ENCODE measurements around the gene TBL1XR1.

The TBL1XR1 gene

DNA sequence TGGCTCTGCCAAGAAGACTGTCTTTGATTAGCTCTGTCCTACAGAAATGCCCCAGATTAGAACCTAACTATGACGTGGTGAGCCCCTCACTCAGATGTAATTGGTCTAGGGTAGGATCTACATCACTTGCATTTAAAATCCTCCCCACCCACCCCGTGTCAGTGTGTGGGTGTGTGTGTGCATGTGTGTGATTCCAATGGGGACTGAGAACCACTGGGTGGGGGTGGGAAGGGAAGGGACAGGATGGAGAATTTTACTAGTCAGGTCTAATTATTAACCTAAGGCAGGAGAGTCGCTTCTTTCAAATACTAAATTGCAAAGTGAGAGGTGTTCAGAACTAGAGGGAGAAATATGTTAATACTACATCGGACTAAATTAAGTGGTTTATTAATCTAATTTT lies 91.7 kb downstream of the TBL1XR1 start:
- no peak overlapping the region for H3K27ac ChIP-seq (ENCODE audit: insufficient read depth, low read length, poor library complexity, severe bottlenecking)
- no peak for DNase-seq

DNA sequence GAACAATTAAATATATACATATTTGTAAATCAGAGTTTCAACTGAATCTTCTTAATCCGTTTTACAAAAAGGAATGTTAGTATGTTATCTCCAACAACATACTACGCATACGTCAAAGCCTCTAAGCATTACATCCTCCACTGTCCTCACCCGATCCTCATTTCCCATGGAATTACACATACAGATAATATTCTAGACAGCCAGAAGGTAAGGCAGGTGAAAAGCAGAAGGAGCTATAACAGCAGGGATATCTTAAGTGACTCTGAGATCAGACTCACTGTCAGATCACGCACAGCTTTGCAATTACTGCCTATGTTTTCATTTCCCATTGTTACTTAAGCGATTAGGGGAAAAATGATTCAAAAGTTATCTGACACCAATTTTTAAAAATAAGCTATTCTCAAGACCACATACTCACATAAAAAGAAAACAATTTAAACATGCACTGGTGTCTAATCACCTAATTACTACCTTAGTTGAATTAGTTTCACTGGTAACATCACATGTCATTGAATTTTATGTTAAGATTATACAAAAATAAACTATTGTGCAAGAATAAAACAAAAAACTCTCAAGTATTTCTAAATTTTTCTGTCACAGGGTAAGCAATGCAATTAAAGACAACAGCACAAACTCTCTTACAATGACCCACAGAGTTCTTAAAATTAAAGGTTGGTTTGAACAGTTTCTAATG lies 92.8 kb downstream of the TBL1XR1 start:
- no peak for DNase-seq
- H3K27ac ChIP-seq (ENCODE audit: insufficient read depth, low read length, poor library complexity, severe bottlenecking), result no peak overlapping the region
- no peaks in the 10 kb centered on the region for H3K9me3 ChIP-seq (ENCODE audit: control insufficient read depth, low read length)
- H3K36me3 ChIP-seq (ENCODE audit: control insufficient read depth, insufficient read depth, low read length), result peaks cover 2% of the 10 kb centered on the region
- peaks cover 4% of the 10 kb centered on the region for H3K4me1 ChIP-seq (ENCODE audit: control insufficient read depth, insufficient read depth, low read length, poor library complexity, severe bottlenecking)
- no peaks in the 10 kb centered on the region for H3K27me3 ChIP-seq (replicated peaks; ENCODE audit: control insufficient read depth, insufficient read depth, low read length, poor library complexity, severe bottlenecking)
- H3K4me3 ChIP-seq (ENCODE audit: insufficient read depth, low read depth, low read length, poor library complexity, severe bottlenecking), result no peak overlapping the region

More for the DNA sequence above, 91.7 kb downstream of the TBL1XR1 start:
- H3K4me1 ChIP-seq (ENCODE audit: control insufficient read depth, insufficient read depth, low read length, poor library complexity, severe bottlenecking), result peaks cover 6% of the 10 kb centered on the region
- H3K27me3 ChIP-seq (replicated peaks; ENCODE audit: control insufficient read depth, insufficient read depth, low read length, poor library complexity, severe bottlenecking), result no peaks in the 10 kb centered on the region
- no peaks in the 10 kb centered on the region for H3K9me3 ChIP-seq (ENCODE audit: control insufficient read depth, low read length)
- no peaks in the 10 kb centered on the region for H3K36me3 ChIP-seq (ENCODE audit: control insufficient read depth, insufficient read depth, low read length)
- H3K4me3 ChIP-seq (ENCODE audit: insufficient read depth, low read depth, low read length, poor library complexity, severe bottlenecking), result no peak overlapping the region

DNA sequence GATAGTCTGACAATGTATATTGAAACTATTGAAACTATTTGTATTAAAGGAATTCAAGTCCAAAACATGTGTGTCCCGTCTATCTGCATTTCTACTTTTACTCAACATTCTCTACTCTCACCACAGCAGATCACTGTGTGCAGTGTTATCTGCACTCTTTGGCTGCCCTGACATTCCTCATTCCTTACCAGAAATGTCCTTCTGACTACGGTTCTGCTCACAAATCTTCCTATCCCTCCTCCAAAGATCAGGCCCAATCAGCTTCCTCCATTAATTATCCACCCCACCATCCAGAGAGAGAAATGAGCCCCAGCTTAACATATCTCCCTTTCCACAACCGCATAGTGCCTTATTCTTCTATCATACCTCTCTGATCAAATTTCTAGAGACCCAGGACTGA lies 94.7 kb downstream of the TBL1XR1 start:
- DNase-seq, result no peak
- peaks cover 3% of the 10 kb centered on the region for H3K36me3 ChIP-seq (ENCODE audit: control insufficient read depth, insufficient read depth, low read length)
- no peaks in the 10 kb centered on the region for H3K27me3 ChIP-seq (replicated peaks; ENCODE audit: control insufficient read depth, insufficient read depth, low read length, poor library complexity, severe bottlenecking)
- H3K27ac ChIP-seq (ENCODE audit: insufficient read depth, low read length, poor library complexity, severe bottlenecking), result no peak overlapping the region
- no peaks in the 10 kb centered on the region for H3K9me3 ChIP-seq (ENCODE audit: control insufficient read depth, low read length)
- no peak overlapping the region for H3K4me3 ChIP-seq (ENCODE audit: insufficient read depth, low read depth, low read length, poor library complexity, severe bottlenecking)
- peaks cover 4% of the 10 kb centered on the region for H3K4me1 ChIP-seq (ENCODE audit: control insufficient read depth, insufficient read depth, low read length, poor library complexity, severe bottlenecking)

DNA sequence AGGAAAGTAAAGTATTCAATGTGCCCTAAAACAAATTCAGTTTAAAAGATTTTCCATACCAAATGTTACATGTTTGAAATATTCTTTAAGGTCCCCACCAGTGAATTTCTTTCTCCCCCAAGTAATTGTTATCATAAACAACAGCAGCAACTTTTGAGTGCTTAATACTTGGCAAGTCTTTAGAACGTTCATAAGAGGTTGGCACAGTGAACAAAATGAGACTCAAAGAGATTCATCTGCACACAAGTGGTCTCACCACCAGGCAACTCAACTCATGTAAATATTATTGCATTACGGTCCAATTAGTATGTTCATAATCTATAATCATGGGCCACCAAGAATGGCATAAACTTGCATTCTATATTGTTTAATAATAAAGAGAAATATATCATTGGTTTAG lies 98.7 kb downstream of the TBL1XR1 start:
- Histone ChIP-seq H3K4me3 (ENCODE audit: insufficient read depth, low read depth, low read length, poor library complexity, severe bottlenecking) (no peak overlapping the region), H3K27ac (ENCODE audit: insufficient read depth, low read length, poor library complexity, severe bottlenecking) (no peak overlapping the region), H3K4me1 (ENCODE audit: control insufficient read depth, insufficient read depth, low read length, poor library complexity, severe bottlenecking) (no peaks in the 10 kb centered on the region), H3K36me3 (ENCODE audit: control insufficient read depth, insufficient read depth, low read length) (peaks cover 7% of the 10 kb centered on the region), H3K9me3 (ENCODE audit: control insufficient read depth, low read length) (no peaks in the 10 kb centered on the region), H3K27me3 (replicated peaks; ENCODE audit: control insufficient read depth, insufficient read depth, low read length, poor library complexity, severe bottlenecking) (no peaks in the 10 kb centered on the region)
- DNase-seq, result no peak

DNA sequence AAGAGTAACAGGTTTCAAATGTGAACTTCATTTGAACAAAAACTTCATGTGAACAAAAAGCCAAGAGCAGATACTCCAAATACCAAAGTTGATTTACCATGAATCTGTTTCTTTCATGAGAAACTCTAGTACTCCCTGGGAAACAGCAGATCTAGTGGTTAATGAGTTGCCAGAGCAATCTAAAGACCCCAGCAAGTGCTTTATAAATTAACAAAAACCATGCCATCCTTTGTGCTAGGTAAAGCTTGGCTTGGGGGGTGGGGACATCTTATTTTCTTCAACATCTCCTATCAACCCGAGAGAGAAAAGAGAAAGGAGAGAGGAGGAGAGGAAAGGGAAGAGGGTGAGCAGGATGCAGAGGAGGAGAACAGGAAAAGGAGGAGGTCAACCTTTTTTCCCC lies 100.7 kb downstream of the TBL1XR1 start:
- H3K9me3 ChIP-seq (ENCODE audit: control insufficient read depth, low read length), result no peaks in the 10 kb centered on the region

DNA sequence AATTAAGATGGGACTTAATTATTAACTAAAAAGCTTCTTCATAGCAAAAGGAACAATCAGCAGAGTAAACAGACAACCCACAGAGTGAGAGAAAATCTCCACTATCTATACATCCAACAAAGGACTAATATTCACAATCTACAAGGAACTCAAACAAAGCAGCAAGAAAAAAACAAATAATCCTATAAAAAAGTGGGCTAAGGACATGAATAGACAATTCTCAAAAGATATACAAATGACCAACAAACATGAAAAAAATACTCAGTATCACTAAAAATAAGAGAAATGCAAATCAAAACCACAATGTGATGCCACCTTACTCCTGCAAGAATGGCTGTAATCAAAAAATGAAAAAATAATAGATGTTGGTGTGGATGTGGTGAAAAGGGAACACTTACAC lies 103.3 kb downstream of the TBL1XR1 start:
- no peak overlapping the region for H3K27ac ChIP-seq (ENCODE audit: insufficient read depth, low read length, poor library complexity, severe bottlenecking)
- H3K9me3 ChIP-seq (ENCODE audit: control insufficient read depth, low read length), result no peaks in the 10 kb centered on the region

More for the DNA sequence above, 100.7 kb downstream of the TBL1XR1 start:
- Histone ChIP-seq H3K27ac (ENCODE audit: insufficient read depth, low read length, poor library complexity, severe bottlenecking) (no peak overlapping the region), H3K4me1 (ENCODE audit: control insufficient read depth, insufficient read depth, low read length, poor library complexity, severe bottlenecking) (no peaks in the 10 kb centered on the region), H3K27me3 (replicated peaks; ENCODE audit: control insufficient read depth, insufficient read depth, low read length, poor library complexity, severe bottlenecking) (no peaks in the 10 kb centered on the region), H3K4me3 (ENCODE audit: insufficient read depth, low read depth, low read length, poor library complexity, severe bottlenecking) (no peak overlapping the region), H3K36me3 (ENCODE audit: control insufficient read depth, insufficient read depth, low read length) (peaks cover 7% of the 10 kb centered on the region)
- DNase-seq, result no peak

DNA sequence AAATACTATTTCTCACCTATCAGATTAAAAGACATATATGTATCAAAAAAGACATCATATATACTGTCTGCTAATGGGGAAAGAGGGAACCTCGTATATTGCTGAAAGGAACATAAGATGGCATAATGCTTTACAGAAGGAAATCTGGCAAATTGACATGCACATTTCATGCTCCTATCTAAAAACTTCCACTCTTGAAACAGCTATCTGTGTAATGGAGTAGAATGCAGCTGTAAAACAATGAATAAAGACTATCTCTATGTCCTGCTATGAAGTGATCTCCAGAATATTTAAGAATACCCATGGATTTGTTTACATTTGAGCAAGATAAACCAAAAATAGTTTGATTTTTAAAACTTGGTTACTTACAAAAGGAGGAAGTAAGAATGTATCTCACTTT lies 107.4 kb downstream of the TBL1XR1 start:
- H3K27ac ChIP-seq (ENCODE audit: insufficient read depth, low read length, poor library complexity, severe bottlenecking), result no peak overlapping the region
- DNase-seq, result no peak

More for the DNA sequence above, 103.3 kb downstream of the TBL1XR1 start:
- Histone ChIP-seq H3K36me3 (ENCODE audit: control insufficient read depth, insufficient read depth, low read length) (peaks cover 5% of the 10 kb centered on the region), H3K4me3 (ENCODE audit: insufficient read depth, low read depth, low read length, poor library complexity, severe bottlenecking) (no peak overlapping the region), H3K27me3 (replicated peaks; ENCODE audit: control insufficient read depth, insufficient read depth, low read length, poor library complexity, severe bottlenecking) (no peaks in the 10 kb centered on the region), H3K4me1 (ENCODE audit: control insufficient read depth, insufficient read depth, low read length, poor library complexity, severe bottlenecking) (no peaks in the 10 kb centered on the region)
- DNase-seq, result no peak

DNA sequence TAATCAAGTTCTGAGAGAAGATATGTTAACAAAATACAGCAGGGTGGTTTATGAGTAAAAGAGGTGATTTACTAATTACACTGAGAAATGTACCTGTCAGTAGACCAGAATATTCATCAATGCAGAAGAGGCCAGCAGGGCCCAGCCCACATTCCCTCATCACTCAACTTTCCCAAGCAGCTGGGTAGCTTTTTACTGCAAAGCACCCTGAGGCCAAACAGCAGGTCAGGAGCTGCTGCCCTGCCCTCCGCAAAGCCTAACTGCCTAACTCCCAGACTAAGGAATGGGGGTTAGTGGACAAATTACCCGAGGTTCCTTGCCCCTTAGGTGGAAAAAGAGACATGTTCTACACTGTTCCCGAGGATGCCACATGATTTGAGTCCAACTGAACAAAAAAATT lies 108.2 kb downstream of the TBL1XR1 start:
- no peak overlapping the region for H3K27ac ChIP-seq (ENCODE audit: insufficient read depth, low read length, poor library complexity, severe bottlenecking)
- H3K27me3 ChIP-seq (replicated peaks; ENCODE audit: control insufficient read depth, insufficient read depth, low read length, poor library complexity, severe bottlenecking), result no peaks in the 10 kb centered on the region
- H3K9me3 ChIP-seq (ENCODE audit: control insufficient read depth, low read length), result no peaks in the 10 kb centered on the region
- H3K36me3 ChIP-seq (ENCODE audit: control insufficient read depth, insufficient read depth, low read length), result peaks cover under 1% of the 10 kb centered on the region
- DNase-seq, result no peak
- no peaks in the 10 kb centered on the region for H3K4me1 ChIP-seq (ENCODE audit: control insufficient read depth, insufficient read depth, low read length, poor library complexity, severe bottlenecking)
- H3K4me3 ChIP-seq (ENCODE audit: insufficient read depth, low read depth, low read length, poor library complexity, severe bottlenecking), result no peak overlapping the region

More for the DNA sequence above, 107.4 kb downstream of the TBL1XR1 start:
- Histone ChIP-seq H3K36me3 (ENCODE audit: control insufficient read depth, insufficient read depth, low read length) (peaks cover 5% of the 10 kb centered on the region), H3K27me3 (replicated peaks; ENCODE audit: control insufficient read depth, insufficient read depth, low read length, poor library complexity, severe bottlenecking) (no peaks in the 10 kb centered on the region), H3K9me3 (ENCODE audit: control insufficient read depth, low read length) (no peaks in the 10 kb centered on the region), H3K4me1 (ENCODE audit: control insufficient read depth, insufficient read depth, low read length, poor library complexity, severe bottlenecking) (no peaks in the 10 kb centered on the region), H3K4me3 (ENCODE audit: insufficient read depth, low read depth, low read length, poor library complexity, severe bottlenecking) (no peak overlapping the region)

DNA sequence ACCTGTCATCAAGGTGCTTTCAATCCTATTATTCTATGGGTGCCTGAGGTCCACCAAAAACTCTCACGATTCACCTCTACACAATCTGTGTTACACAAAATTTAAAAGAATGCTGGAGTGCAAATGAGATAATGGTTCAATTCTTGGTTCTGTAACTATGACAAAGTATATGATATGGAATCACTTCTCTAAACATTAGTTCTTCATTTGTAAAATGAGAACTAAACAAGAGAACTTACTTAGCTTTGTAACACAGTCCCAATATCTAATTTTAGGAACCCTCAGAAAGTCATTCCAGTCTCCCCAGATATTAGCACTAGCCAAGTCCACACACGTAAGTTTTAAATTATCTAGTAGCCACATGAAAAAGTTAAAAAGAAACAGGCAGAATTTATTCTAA lies 111.5 kb downstream of the TBL1XR1 start:
- H3K27me3 ChIP-seq (replicated peaks; ENCODE audit: control insufficient read depth, insufficient read depth, low read length, poor library complexity, severe bottlenecking), result no peaks in the 10 kb centered on the region
- H3K4me1 ChIP-seq (ENCODE audit: control insufficient read depth, insufficient read depth, low read length, poor library complexity, severe bottlenecking), result no peaks in the 10 kb centered on the region
- H3K27ac ChIP-seq (ENCODE audit: insufficient read depth, low read length, poor library complexity, severe bottlenecking), result no peak overlapping the region
- H3K36me3 ChIP-seq (ENCODE audit: control insufficient read depth, insufficient read depth, low read length), result no peaks in the 10 kb centered on the region
- DNase-seq, result no peak
- H3K4me3 ChIP-seq (ENCODE audit: insufficient read depth, low read depth, low read length, poor library complexity, severe bottlenecking), result no peak overlapping the region
- no peaks in the 10 kb centered on the region for H3K9me3 ChIP-seq (ENCODE audit: control insufficient read depth, low read length)

DNA sequence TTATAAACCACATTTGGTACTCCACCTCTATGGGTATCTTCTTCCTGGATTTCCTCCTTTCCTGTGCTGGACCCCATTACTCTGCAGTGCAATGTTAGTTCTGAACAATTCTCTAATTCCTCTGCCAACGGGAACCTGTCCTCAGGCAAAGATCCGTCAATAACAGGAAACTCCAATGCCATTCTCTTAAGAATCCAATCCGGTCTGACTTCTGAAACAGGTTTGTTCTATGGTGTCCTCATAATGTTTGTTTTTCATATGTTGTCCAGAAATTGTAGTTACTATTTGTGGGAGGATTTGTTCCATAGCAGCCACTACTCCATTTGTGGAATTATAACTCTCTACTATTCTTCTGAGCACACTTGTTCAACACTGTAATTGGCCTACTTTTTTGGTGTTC lies 112.7 kb downstream of the TBL1XR1 start:
- Histone ChIP-seq H3K36me3 (ENCODE audit: control insufficient read depth, insufficient read depth, low read length) (no peaks in the 10 kb centered on the region), H3K4me1 (ENCODE audit: control insufficient read depth, insufficient read depth, low read length, poor library complexity, severe bottlenecking) (no peaks in the 10 kb centered on the region), H3K27ac (ENCODE audit: insufficient read depth, low read length, poor library complexity, severe bottlenecking) (no peak overlapping the region), H3K27me3 (replicated peaks; ENCODE audit: control insufficient read depth, insufficient read depth, low read length, poor library complexity, severe bottlenecking) (no peaks in the 10 kb centered on the region), H3K9me3 (ENCODE audit: control insufficient read depth, low read length) (no peaks in the 10 kb centered on the region), H3K4me3 (ENCODE audit: insufficient read depth, low read depth, low read length, poor library complexity, severe bottlenecking) (no peak overlapping the region)
- no peak for DNase-seq
